ENCODE data around the gene CENATAC.

Gene CENATAC

DNA sequence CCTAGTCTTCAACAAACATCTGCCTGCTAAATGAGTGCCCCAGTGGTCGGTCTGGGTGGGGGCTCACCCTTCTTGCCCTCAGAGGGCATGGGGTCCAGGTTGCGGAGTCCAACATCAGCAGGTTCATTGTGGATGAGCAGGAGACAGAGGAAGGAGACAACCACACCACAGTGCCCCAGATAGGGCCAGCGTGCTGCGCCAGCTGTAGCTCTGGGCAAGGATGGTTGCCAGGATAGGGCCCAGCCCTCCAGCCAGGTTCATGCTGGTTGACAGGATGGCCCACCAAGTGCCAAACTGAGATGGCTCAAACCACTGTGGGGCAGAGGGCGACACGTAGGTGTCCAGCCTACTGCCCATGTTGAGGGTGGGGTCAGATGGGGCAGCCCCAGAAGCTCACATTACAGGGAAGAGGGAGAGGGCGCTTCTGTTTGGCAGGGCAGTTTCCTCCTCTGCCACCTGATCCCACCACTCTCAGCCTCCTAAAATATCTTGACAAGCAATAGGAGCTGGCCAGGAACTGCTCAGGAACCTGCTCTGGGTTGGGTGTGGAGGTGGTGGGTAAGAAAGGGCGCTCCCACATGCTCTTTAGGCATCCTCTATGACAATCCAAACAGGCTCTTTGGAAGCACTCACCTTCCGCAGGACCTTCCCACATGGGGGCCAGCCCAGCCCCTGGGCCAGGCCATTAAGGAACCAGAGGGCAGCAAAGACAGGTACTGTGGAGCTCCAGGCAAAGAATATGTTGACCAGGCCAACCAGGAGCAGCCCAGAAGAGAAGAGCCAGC, 29.8 kb downstream of the CENATAC start:
- H2BK5ac ChIP-seq (ENCODE audit: low read depth, low read length, poor library complexity) = no peak overlapping the region
- peaks cover 26 to 40% of the 10 kb centered on the region in 2 experiments for H3K36me3 ChIP-seq (ENCODE audit: control insufficient read depth in 1 of 2, insufficient read depth in 2 of 2, low read length in 2 of 2)
- no peak overlapping the region for H4K8ac ChIP-seq (ENCODE audit: low read depth, low read length)
- peaks cover 2% of the 10 kb centered on the region for H3K9me3 ChIP-seq (ENCODE audit: insufficient read depth, low read depth, low read length)
- no peak overlapping the region for H2BK120ac ChIP-seq (ENCODE audit: insufficient read depth, low read length, poor library complexity)
- no peak overlapping the region for H2BK12ac ChIP-seq (ENCODE audit: low read length)
- no peaks in the 10 kb centered on the region for H3K27me3 ChIP-seq (ENCODE audit: insufficient read depth, low read length)
- no peak overlapping the region for H3K4ac ChIP-seq (ENCODE audit: low read depth, low read length)
- no peak overlapping the region for H3K23ac ChIP-seq (ENCODE audit: low read length)
- peaks cover 5% of the 10 kb centered on the region for H3K79me1 ChIP-seq (ENCODE audit: low read length)
- WGBS (ENCODE audit: extremely low coverage, insufficient coverage, insufficient read length) = no CpG with 5 or more reads among the region's 9 CpGs
- DNase-seq = no peak
- H2AK5ac ChIP-seq (ENCODE audit: low read length) = no peak overlapping the region
- no peak overlapping the region for H4K12ac ChIP-seq (ENCODE audit: low read depth, low read length)
- H4K91ac ChIP-seq (ENCODE audit: low read depth, low read length) = no peak overlapping the region
- no peak overlapping the region for H3K4me3 ChIP-seq (ENCODE audit: low read depth, low read length)
- no peak overlapping the region for H2AFZ ChIP-seq (ENCODE audit: insufficient read depth, low read length, poor library complexity)
- H3K14ac ChIP-seq (ENCODE audit: low read length) = no peak overlapping the region
- peaks cover 10% of the 10 kb centered on the region for H3K79me2 ChIP-seq (ENCODE audit: control insufficient read depth, insufficient read depth, low read length, poor library complexity)
- peaks cover 32 to 45% of the 10 kb centered on the region in 2 experiments for H3K4me1 ChIP-seq (ENCODE audit: control insufficient read depth in 1 of 2, insufficient read depth in 2 of 2, low read length in 2 of 2)
- H3K18ac ChIP-seq (ENCODE audit: low read length) = no peak overlapping the region
- H3K9ac ChIP-seq (ENCODE audit: low read length) = no peak overlapping the region
- no peak overlapping the region for H3K4me2 ChIP-seq (ENCODE audit: low read length)
- H3K27ac ChIP-seq (ENCODE audit: low read depth, low read length) = no peak overlapping the region

DNA sequence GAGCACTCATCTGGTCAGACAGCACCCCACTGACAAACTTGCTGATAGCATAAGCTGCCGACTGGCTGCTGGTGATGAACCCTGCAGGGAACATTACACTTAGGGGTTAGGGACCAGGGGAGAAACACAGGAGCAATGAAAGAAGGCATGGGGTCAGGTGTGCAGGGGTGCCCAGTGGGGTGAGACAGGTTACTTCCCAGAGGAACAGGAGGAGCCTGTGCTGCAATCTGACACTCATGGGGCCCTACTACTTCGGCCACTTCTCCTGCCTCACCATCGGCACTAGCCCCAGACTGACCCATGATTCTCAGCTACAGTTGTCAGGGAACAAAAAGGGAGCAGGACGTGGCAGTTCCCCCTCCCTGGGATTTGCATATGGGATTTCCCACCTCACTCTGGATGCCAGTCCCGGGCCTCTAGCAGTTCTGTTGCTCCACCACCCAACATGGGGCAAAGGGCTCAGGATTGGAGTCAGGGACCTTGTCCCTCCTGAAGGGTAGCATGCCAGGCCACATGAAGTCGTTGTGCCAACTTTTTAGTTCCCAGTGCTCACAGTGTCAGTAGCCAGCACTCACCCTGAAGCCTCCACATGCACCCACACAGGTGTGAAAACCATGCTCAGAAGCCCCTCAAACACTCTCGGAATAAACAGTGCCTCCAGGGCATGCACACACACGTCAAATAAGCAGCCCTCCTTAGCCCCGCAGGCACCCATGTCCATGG, 30.6 kb downstream of the CENATAC start:
- H3K4me3 ChIP-seq (ENCODE audit: low read depth, low read length) = no peak overlapping the region
- H4K8ac ChIP-seq (ENCODE audit: low read depth, low read length) = no peak overlapping the region
- no peak overlapping the region for H2AFZ ChIP-seq (ENCODE audit: insufficient read depth, low read length, poor library complexity)
- no peak overlapping the region for H3K18ac ChIP-seq (ENCODE audit: low read length)
- peak overlapping the region; percentile 8 for H4K91ac ChIP-seq (ENCODE audit: low read depth, low read length)
- no peak overlapping the region for H4K12ac ChIP-seq (ENCODE audit: low read depth, low read length)
- WGBS (ENCODE audit: extremely low coverage, insufficient coverage, insufficient read length) = no CpG with 5 or more reads among the region's 9 CpGs
- no peak overlapping the region for H2BK5ac ChIP-seq (ENCODE audit: low read depth, low read length, poor library complexity)
- DNase-seq = no peak
- peaks cover 22 to 35% of the 10 kb centered on the region in 2 experiments for H3K36me3 ChIP-seq (ENCODE audit: control insufficient read depth in 1 of 2, insufficient read depth in 2 of 2, low read length in 2 of 2)
- H2BK120ac ChIP-seq (ENCODE audit: insufficient read depth, low read length, poor library complexity) = no peak overlapping the region
- no peak overlapping the region for H3K4ac ChIP-seq (ENCODE audit: low read depth, low read length)
- H3K9me3 ChIP-seq (ENCODE audit: insufficient read depth, low read depth, low read length) = peaks cover 2% of the 10 kb centered on the region
- peaks cover 5% of the 10 kb centered on the region for H3K79me1 ChIP-seq (ENCODE audit: low read length)
- H3K4me1 ChIP-seq (ENCODE audit: control insufficient read depth in 1 of 2, insufficient read depth in 2 of 2, low read length in 2 of 2) = peaks cover 32 to 45% of the 10 kb centered on the region in 2 experiments
- no peak overlapping the region for H3K9ac ChIP-seq (ENCODE audit: low read length)
- H3K27ac ChIP-seq (ENCODE audit: low read depth, low read length) = no peak overlapping the region
- no peak overlapping the region for H2BK12ac ChIP-seq (ENCODE audit: low read length)
- H3K23ac ChIP-seq (ENCODE audit: low read length) = no peak overlapping the region
- no peak overlapping the region for H2AK5ac ChIP-seq (ENCODE audit: low read length)
- H3K27me3 ChIP-seq (ENCODE audit: insufficient read depth, low read length) = no peaks in the 10 kb centered on the region
- H3K4me2 ChIP-seq (ENCODE audit: low read length) = peak overlapping the region; percentile 20
- peaks cover 10% of the 10 kb centered on the region for H3K79me2 ChIP-seq (ENCODE audit: control insufficient read depth, insufficient read depth, low read length, poor library complexity)
- no peak overlapping the region for H3K14ac ChIP-seq (ENCODE audit: low read length)

DNA sequence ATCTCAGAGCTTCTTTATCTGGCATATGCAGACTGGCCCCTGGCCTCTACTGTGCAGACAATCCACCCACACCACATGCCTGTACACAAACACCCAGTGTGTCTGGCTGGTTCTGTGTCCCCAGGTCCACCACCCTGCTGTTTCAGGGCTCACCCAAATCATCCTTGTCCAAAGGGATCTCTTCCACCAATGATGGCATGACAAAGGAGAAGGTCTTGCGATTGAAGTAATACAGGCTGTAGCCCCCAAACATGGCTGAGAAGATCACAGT, 31.1 kb downstream of the CENATAC start:
- H3K18ac ChIP-seq (ENCODE audit: low read length) = peak overlapping the region; percentile 4
- H2AFZ ChIP-seq (ENCODE audit: insufficient read depth, low read length, poor library complexity) = no peak overlapping the region
- H3K4me3 ChIP-seq (ENCODE audit: low read depth, low read length) = no peak overlapping the region

DNA sequence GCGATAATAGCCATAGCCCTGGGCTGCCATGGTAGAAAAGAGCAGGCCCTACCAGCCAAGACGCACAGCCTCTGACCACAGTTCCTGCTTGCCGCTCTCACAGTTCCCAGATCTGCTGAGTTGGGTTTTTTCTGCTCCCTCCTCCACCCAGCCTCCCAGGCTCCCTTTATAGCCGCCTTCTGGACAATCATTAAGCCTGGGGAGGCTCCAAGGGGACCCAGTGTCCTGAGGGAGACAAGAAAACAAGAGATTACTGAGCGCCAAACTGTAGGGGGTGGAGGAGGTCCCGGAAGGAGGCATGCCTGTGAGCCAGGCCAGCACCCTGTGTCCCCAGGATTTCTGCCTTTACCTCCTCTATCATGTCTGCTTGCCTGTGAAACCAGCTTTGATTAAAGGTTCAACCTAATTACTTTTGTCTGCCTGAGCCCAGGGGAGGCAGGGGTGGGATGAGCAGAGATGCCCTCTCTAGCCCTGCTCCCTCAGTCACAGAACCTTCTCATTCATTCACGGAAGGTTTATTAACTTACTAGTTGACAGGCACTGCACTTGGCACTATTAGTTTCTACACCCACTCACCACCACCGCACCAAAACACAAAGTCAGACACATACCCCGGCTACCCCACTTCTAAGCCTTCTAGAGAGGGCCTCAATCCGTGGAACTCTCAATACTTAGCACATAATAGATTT, 31.5 kb downstream of the CENATAC start:
- whole genome bisulfite sequencing (ENCODE audit: extremely low coverage, insufficient coverage, insufficient read length) = no CpG with 5 or more reads among the region's 10 CpGs
- H3K27me3 ChIP-seq (ENCODE audit: insufficient read depth, low read length) = no peaks in the 10 kb centered on the region

More for the DNA sequence above, 31.1 kb downstream of the CENATAC start:
- Histone ChIP-seq H3K36me3 (ENCODE audit: control insufficient read depth in 1 of 2, insufficient read depth in 2 of 2, low read length in 2 of 2) (peaks cover 22 to 34% of the 10 kb centered on the region in 2 experiments), H3K4me2 (ENCODE audit: low read length) (peak overlapping the region; percentile 20), H4K12ac (ENCODE audit: low read depth, low read length) (no peak overlapping the region), H3K9ac (ENCODE audit: low read length) (no peak overlapping the region), H3K79me2 (ENCODE audit: control insufficient read depth, insufficient read depth, low read length, poor library complexity) (peaks cover 10% of the 10 kb centered on the region), H3K23ac (ENCODE audit: low read length) (no peak overlapping the region), H4K8ac (ENCODE audit: low read depth, low read length) (no peak overlapping the region), H4K91ac (ENCODE audit: low read depth, low read length) (peak overlapping the region; percentile 8), H2BK5ac (ENCODE audit: low read depth, low read length, poor library complexity) (no peak overlapping the region), H3K27ac (ENCODE audit: low read depth, low read length) (no peak overlapping the region), H2BK120ac (ENCODE audit: insufficient read depth, low read length, poor library complexity) (no peak overlapping the region), H3K4ac (ENCODE audit: low read depth, low read length) (no peak overlapping the region), H3K9me3 (ENCODE audit: insufficient read depth, low read depth, low read length) (peaks cover 2% of the 10 kb centered on the region), H2AK5ac (ENCODE audit: low read length) (peak overlapping the region; percentile 1), H2BK12ac (ENCODE audit: low read length) (no peak overlapping the region), H3K27me3 (ENCODE audit: insufficient read depth, low read length) (no peaks in the 10 kb centered on the region), H3K14ac (ENCODE audit: low read length) (no peak overlapping the region), H3K79me1 (ENCODE audit: low read length) (peaks cover 5% of the 10 kb centered on the region), H3K4me1 (ENCODE audit: control insufficient read depth in 1 of 2, insufficient read depth in 2 of 2, low read length in 2 of 2) (peaks cover 32 to 43% of the 10 kb centered on the region in 2 experiments)
- DNase-seq = no peak
- WGBS (ENCODE audit: extremely low coverage, insufficient coverage, insufficient read length) = no CpG with 5 or more reads among the region's 1 CpG

More for the DNA sequence above, 31.5 kb downstream of the CENATAC start:
- Histone ChIP-seq H3K36me3 (ENCODE audit: control insufficient read depth in 1 of 2, insufficient read depth in 2 of 2, low read length in 2 of 2) (peaks cover 22 to 34% of the 10 kb centered on the region in 2 experiments), H4K8ac (ENCODE audit: low read depth, low read length) (no peak overlapping the region), H3K4me2 (ENCODE audit: low read length) (peak overlapping the region; percentile 71), H3K9ac (ENCODE audit: low read length) (peak overlapping the region; percentile 34), H3K4ac (ENCODE audit: low read depth, low read length) (peak overlapping the region; percentile 61), H3K4me1 (ENCODE audit: control insufficient read depth in 1 of 2, insufficient read depth in 2 of 2, low read length in 2 of 2) (peaks cover 32 to 40% of the 10 kb centered on the region in 2 experiments), H3K79me1 (ENCODE audit: low read length) (peaks cover 5% of the 10 kb centered on the region), H3K4me3 (ENCODE audit: low read depth, low read length) (no peak overlapping the region), H3K23ac (ENCODE audit: low read length) (no peak overlapping the region), H4K91ac (ENCODE audit: low read depth, low read length) (no peak overlapping the region), H3K18ac (ENCODE audit: low read length) (peak overlapping the region; percentile 4), H3K27ac (ENCODE audit: low read depth, low read length) (no peak overlapping the region), H4K12ac (ENCODE audit: low read depth, low read length) (peak overlapping the region; percentile 14), H2BK12ac (ENCODE audit: low read length) (no peak overlapping the region), H3K14ac (ENCODE audit: low read length) (no peak overlapping the region), H2BK120ac (ENCODE audit: insufficient read depth, low read length, poor library complexity) (peak overlapping the region; percentile 20), H2AFZ (ENCODE audit: insufficient read depth, low read length, poor library complexity) (no peak overlapping the region), H3K79me2 (ENCODE audit: control insufficient read depth, insufficient read depth, low read length, poor library complexity) (peaks cover 10% of the 10 kb centered on the region), H3K9me3 (ENCODE audit: insufficient read depth, low read depth, low read length) (peaks cover 2% of the 10 kb centered on the region), H2BK5ac (ENCODE audit: low read depth, low read length, poor library complexity) (no peak overlapping the region), H2AK5ac (ENCODE audit: low read length) (peak overlapping the region; percentile 54)
- DNase-seq = no peak

All from trophoblast cell (in vitro differentiated cells and primary cell).